K562 (cell line): ENCODE results near the gene MRPL58. TPM values are rescaled to one million over a fixed set of nuclear protein-coding genes. Genes with fewer than 3 reads are reported as not detected.

Experiments
- BRD9 ChIP-seq: fragments of 450-650 bp; IDR thresholded peaks from 2 replicates; pipeline ENCODE4 v1.6.1; 2018; ENCODE audit warnings: low read depth; ENCODE audit not compliant: partially characterized antibody
- CC2D1A ChIP-seq: fragments of 450-650 bp; IDR thresholded peaks from 2 replicates; pipeline ENCODE4 v1.6.1; 2017; ENCODE audit warnings: mild to moderate bottlenecking
- DDX20 ChIP-seq: fragments of 450-650 bp; IDR thresholded peaks from 2 replicates; pipeline ENCODE4 v1.6.1; 2016; ENCODE audit warnings: missing genetic modification characterization, low read depth, mild to moderate bottlenecking, missing compliant biosample characterization, moderate library complexity
- EP400 ChIP-seq: fragments of 450-650 bp; IDR thresholded peaks from 2 replicates; pipeline ENCODE4 v1.6.1; 2017; ENCODE audit warnings: antibody characterized with exemption, mild to moderate bottlenecking, moderate library complexity
- HCFC1 ChIP-seq: IDR thresholded peaks from 2 replicates; pipeline ENCODE4 v1.6.1; 2012; ENCODE audit warnings: low read depth, low read length, improper control_type of control experiment
- IRF9 ChIP-seq: fragments of 450-650 bp; IDR thresholded peaks from 2 replicates; pipeline ENCODE4 v1.6.1; 2016; ENCODE audit warnings: missing biosample characterization, missing genetic modification characterization
- MAFK ChIP-seq: IDR thresholded peaks from 2 replicates; pipeline ENCODE4 v1.6.1; 2011; ENCODE audit warnings: low read length, improper control_type of control experiment
- MBD1 ChIP-seq: fragments of 250-450 bp; sonication (Bioruptor Pico); IDR thresholded peaks from 2 replicates; pipeline ENCODE4 v1.8.0; 2022; ENCODE audit warnings: inconsistent platforms
- MED1 ChIP-seq: sonication (generic); formaldehyde crosslinking; IDR thresholded peaks from 2 replicates; pipeline ENCODE4 v1.8.1; 2023; ENCODE audit warnings: missing genetic modification reagents, borderline replicate concordance
- NFE2 ChIP-seq: IDR thresholded peaks from 2 replicates; pipeline ENCODE4 v1.6.1; 2014; ENCODE audit warnings: antibody characterized with exemption, low read depth
- NUFIP1 ChIP-seq: fragments of 450-650 bp; IDR thresholded peaks from 2 replicates; pipeline ENCODE4 v1.6.1; 2018; ENCODE audit not compliant: partially characterized antibody
- POLR2A ChIP-seq: fragments of 450-650 bp; conservative IDR thresholded peaks from 2 replicates; pipeline ENCODE4 v1.6.1; 2016
- POU5F1 ChIP-seq: fragments of 150-350 bp; IDR thresholded peaks from 2 replicates; pipeline ENCODE4 v1.6.1; 2014; ENCODE audit warnings: borderline replicate concordance, low read length, low read depth, mild to moderate bottlenecking; ENCODE audit not compliant: partially characterized antibody
- SMAD3 ChIP-seq: fragments of 450-650 bp; formaldehyde crosslinking; conservative IDR thresholded peaks from 2 replicates; pipeline ENCODE4 v1.4.0; 2020; ENCODE audit warnings: mild to moderate bottlenecking
- SMARCC2 ChIP-seq: fragments of 450-650 bp; IDR thresholded peaks from 2 replicates; pipeline ENCODE4 v1.6.1; 2017; ENCODE audit warnings: antibody characterized with exemption, moderate library complexity, mild to moderate bottlenecking, low read depth
- TEAD1 ChIP-seq, 2 experiments: fragments of 450-650 bp in 1 of 2; sonication (generic) in 1 of 2; formaldehyde crosslinking; IDR thresholded peaks; 2 replicates each; pipeline versions ENCODE4 v1.4.0 to v1.8.0; 2020 to 2022; ENCODE audit warnings: mild to moderate bottlenecking in 2 of 2, missing genetic modification reagents in 1 of 2
- TRIM24 ChIP-seq, 2 experiments: fragments of 450-650 bp; IDR thresholded peaks; 2 replicates each; pipeline ENCODE4 v1.6.1; 2016
- USF2 ChIP-seq: sonication (generic); formaldehyde crosslinking; IDR thresholded peaks from 2 replicates; pipeline ENCODE4 v1.5.0; 2020; ENCODE audit warnings: missing genetic modification reagents
- ZBTB17 ChIP-seq: fragments of 450-650 bp; formaldehyde crosslinking; IDR thresholded peaks from 2 replicates; pipeline ENCODE4 v1.4.0; 2020; ENCODE audit warnings: mild to moderate bottlenecking
- ZNF12 ChIP-seq: sonication (generic); formaldehyde crosslinking; IDR thresholded peaks from 2 replicates; pipeline ENCODE4 v1.4.0; 2020; ENCODE audit warnings: mild to moderate bottlenecking, missing genetic modification reagents
- ZNF224 ChIP-seq: sonication (generic); formaldehyde crosslinking; IDR thresholded peaks from 2 replicates; pipeline ENCODE4 v1.8.0; 2022; ENCODE audit warnings: mild to moderate bottlenecking, missing genetic modification reagents
- ZNF436 ChIP-seq: fragments of 250-450, 450-650 bp; sonication (Bioruptor Pico); formaldehyde crosslinking; IDR thresholded peaks from 2 replicates; pipeline ENCODE4 v1.7.0; 2020; ENCODE audit warnings: mild to moderate bottlenecking
- polyA plus RNA-seq, 8 experiments: library from polyadenylated mRNA; depleted of rRNA in 4 of 8; stranded (reverse) in 5 of 8; unstranded in 3 of 8; fragments of >200 nt; fragmentation: Nextera tagmentation in 2 of 8; fragmentation: Illumina TruSeq in 1 of 8; extraction: Ambion mirVana in 2 of 8; extraction: Trizol in 1 of 8; gene quantifications; 2 replicates each; pipeline versions ENCODE4 v1.2.1 to v1.2.3, GENCODE V29; 2011 to 2014; ENCODE audit warnings: inconsistent platforms in 1 of 8, missing spikeins in 1 of 8
- total RNA-seq, 7 experiments: library from RNA; depleted of rRNA in 6 of 7; stranded (reverse); fragments of >200 nt in 6 of 7; fragmentation: Illumina TruSeq in 2 of 7; extraction: Trizol in 2 of 7; gene quantifications; 2 replicates each; pipeline versions ENCODE4 v1.2.1 to v1.2.3, GENCODE V29; 2011 to 2021; ENCODE audit warnings: low replicate concordance in 1 of 7
- TF ChIP-seq, protein P1 (sequence below): sonication (generic); formaldehyde crosslinking; IDR thresholded peaks from 2 replicates; pipeline ENCODE4 v1.8.1; 2023; ENCODE audit warnings: mild to moderate bottlenecking, missing genetic modification reagents, moderate library complexity
- TF ChIP-seq, protein P2 (sequence below): fragments of 250-450 bp; sonication (Bioruptor Pico); IDR thresholded peaks from 2 replicates; pipeline ENCODE4 v1.8.0; 2022; ENCODE audit warnings: moderate library complexity, mild to moderate bottlenecking, inconsistent platforms

Gene MRPL58
- total and polyA plus RNA-seq, 9 of the 15 experiments (the other 6 are each of a cell fraction or from before 2014, with no cell fraction given) = 30.8 to 107 (median 72.4) TPM

DNA sequence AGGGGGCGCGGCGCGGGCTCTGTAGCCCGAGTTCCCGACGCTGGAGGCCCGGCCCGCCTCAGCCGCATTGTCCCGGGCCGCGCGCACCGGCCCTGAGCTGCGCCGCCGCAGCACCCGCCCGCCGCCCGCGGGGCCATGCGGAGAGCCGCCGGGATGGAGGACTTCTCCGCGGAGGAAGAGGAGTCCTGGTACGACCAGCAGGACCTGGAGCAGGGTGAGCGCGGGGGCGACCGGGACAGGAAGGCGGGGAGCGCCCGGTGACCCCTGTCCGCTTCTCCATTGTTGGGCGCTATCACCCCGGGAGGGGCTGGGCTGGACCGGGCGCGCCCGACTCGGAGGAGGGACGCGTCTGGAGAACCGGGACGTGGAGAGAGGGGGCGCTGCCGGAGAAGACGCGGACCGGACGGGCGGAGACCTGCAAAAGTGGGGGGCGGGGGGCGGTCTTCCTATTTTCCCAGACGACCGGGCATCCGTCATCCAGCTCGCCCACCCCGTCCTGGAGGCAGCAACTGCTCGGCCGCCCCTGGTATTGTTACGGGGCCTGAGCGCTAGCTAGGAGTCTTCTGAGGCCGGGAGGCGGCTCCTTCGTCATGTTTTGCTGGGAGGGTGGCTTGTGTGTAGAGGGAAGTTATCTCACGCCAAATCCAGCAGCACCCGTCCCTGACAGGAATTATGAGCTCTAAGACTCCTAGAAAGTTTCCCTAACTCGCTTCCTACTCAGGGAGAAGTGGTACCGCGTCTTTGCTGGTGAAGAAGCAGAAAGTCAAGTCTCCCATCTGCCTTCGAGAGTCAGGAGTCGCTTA is 24.4 kb upstream of the MRPL58 start (continued):
- no peak for TF ChIP-seq DDX20 (tag)
- TF ChIP-seq ZNF436 (CRISPR knock-in tag) = no peak
- TF ChIP-seq TEAD1 (CRISPR knock-in tag; IDR thresholded peaks at IDR 0.05) = 0 out of 4 replicates have a peak, but pooled peaks of 1 of the 2 experiments have one; percentile 27
- no peak for TF ChIP-seq NFE2
- no peak for TF ChIP-seq POU5F1
- no peak for TF ChIP-seq ZNF224 (CRISPR knock-in tag)
- no peak; the same call in 1 of the 2 replicates for TF ChIP-seq HCFC1
- 0 out of 2 replicates have a peak, but pooled peaks have one; percentile 2 for TF ChIP-seq POLR2A
- no peak for TF ChIP-seq TRIM24 (IDR thresholded peaks at IDR 0.05)
- no peak for TF ChIP-seq USF2 (CRISPR knock-in tag)
- no peak for TF ChIP-seq ZBTB17 (CRISPR knock-in tag)
- TF ChIP-seq CC2D1A = no peak
- peak; percentile 55; the same call in 1 of the 2 replicates for TF ChIP-seq SMARCC2
- no peak for TF ChIP-seq NUFIP1
- TF ChIP-seq, protein P1, sequence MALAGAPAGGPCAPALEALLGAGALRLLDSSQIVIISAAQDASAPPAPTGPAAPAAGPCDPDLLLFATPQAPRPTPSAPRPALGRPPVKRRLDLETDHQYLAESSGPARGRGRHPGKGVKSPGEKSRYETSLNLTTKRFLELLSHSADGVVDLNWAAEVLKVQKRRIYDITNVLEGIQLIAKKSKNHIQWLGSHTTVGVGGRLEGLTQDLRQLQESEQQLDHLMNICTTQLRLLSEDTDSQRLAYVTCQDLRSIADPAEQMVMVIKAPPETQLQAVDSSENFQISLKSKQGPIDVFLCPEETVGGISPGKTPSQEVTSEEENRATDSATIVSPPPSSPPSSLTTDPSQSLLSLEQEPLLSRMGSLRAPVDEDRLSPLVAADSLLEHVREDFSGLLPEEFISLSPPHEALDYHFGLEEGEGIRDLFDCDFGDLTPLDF (CRISPR knock-in tag) = no peak
- TF ChIP-seq SMAD3 (CRISPR knock-in tag) = no peak
- TF ChIP-seq EP400 = peak; percentile 64
- TF ChIP-seq ZNF12 (CRISPR knock-in tag) = 0 out of 2 replicates have a peak, but pooled peaks have one; percentile 41
- 0 out of 2 replicates have a peak, but pooled peaks have one; percentile 47 for TF ChIP-seq MED1 (CRISPR knock-in tag)
- no peak for TF ChIP-seq MBD1 (CRISPR knock-in tag)
- TF ChIP-seq, protein P2, sequence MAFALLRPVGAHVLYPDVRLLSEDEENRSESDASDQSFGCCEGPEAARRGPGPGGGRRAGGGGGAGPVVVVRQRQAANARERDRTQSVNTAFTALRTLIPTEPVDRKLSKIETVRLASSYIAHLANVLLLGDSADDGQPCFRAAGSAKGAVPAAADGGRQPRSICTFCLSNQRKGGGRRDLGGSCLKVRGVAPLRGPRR (CRISPR knock-in tag) = no peak
- no peak for TF ChIP-seq MAFK
- no peak for TF ChIP-seq IRF9 (tag)
- no peak for TF ChIP-seq BRD9
